Nucleus accumbens (tissue), 56 donors: ENCODE results near the gene CHST12.
"Not testable (repeated sequence)": the region's sequence is repeated elsewhere in the genome, so short reads cannot be mapped to it uniquely, and the experiment has no call there.

Experiments used
- DNase-seq, 56 donors: peaks; one replicate each; lab custom pipeline; 2025; lab: John Stamatoyannopoulos, UW

Gene CHST12

DNA sequence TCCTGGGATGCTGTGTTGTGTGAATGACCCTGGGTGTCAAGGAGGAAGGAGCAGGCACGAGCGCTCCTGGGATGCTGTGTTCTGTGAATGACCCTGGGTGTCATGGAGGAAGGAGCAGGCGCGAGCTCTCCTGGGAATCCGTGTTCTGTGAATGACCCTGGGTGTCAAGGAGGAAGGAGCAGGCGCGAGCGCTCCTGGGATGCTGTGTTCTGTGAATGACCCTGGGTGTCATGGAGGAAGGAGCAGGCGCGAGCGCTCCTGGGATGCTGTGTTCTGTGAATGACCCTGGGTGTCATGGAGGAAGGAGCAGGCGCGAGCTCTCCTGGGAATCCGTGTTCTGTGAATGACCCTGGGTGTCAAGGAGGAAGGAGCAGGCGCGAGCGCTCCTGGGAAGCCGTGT is 25.9 kb upstream of the CHST12 start:
- DNase-seq: not testable (repeated sequence)

- not testable (repeated sequence) for DNase-seq
Observed at GRCh38 chr7:2378125-2378524, 25.3 kb upstream of the CHST12 start.

- no peak for DNase-seq
Observed at GRCh38 chr7:2379161-2379560, 24.2 kb upstream of the CHST12 start.

DNA sequence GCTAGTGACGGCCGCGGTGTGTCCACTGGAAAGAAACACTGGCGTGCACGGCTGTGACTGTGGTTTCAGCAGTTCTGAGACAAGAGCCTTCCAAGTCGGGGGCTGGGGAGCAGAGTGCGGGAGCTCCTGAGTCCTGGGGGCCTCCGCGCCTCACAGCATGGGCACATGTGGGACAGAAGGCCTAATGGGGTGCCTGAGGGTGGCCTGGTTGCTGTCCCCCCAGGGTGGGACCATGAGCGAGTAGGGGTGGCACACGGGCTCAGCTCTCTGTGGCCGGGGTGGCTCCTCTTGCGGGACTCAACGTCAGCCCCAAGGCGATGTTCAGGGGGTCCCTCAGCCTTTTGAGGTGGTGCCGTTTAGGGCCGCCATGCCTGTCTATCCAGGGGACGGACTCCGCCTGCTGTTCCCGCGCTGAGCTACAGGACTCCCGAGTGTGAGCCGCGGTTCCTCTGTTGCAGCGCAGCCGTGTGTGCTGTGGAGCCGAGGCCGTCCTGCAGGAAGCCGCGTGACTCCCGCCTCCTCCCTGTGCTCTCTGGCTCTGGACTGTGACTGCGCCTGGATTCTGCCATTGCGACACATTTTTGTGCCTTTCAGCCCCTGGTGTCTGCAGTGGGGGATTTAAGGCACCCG is 23.5 kb upstream of the CHST12 start:
- DNase-seq: no peak

DNA sequence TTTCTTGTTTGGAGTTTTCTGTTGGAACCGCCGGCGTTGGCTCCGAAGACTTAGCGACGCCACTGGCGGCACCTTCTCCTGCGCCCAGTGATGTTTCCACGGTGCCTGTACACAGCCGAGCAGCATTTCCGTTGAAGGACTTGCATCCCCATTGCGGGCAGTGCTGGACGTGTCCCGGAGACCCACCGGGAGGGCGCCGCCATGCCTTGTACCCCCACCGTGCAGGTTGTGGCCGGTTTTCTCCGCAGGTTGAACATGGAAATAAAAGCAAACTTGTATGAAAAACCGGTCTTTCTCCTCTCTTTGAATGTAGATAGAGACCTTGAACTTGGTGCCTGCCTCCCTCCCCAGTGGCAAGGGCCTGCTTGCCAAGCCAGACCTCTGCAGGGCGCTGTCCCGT is 22.9 kb upstream of the CHST12 start:
- DNase-seq: no peak

DNA sequence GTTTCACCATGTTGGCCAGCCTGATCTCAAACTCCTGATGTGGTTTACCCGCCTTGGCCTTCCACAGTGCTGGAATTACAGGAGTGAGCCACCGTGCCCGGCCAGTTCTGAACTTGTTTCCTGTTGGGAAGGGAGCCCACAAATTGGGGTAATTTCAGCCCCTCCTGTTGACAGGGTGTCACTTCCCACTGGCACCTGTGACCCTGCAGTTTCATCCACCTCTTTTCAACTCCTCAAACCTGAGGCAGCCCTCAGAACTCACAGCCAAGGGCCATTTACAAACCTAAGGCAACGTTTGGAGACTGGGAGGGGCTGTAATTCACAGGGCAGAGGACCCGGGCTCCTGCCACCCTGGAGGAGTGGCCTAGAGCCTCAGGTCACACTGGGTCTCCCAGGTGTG is 22.2 kb upstream of the CHST12 start:
- DNase-seq: no peak

DNA sequence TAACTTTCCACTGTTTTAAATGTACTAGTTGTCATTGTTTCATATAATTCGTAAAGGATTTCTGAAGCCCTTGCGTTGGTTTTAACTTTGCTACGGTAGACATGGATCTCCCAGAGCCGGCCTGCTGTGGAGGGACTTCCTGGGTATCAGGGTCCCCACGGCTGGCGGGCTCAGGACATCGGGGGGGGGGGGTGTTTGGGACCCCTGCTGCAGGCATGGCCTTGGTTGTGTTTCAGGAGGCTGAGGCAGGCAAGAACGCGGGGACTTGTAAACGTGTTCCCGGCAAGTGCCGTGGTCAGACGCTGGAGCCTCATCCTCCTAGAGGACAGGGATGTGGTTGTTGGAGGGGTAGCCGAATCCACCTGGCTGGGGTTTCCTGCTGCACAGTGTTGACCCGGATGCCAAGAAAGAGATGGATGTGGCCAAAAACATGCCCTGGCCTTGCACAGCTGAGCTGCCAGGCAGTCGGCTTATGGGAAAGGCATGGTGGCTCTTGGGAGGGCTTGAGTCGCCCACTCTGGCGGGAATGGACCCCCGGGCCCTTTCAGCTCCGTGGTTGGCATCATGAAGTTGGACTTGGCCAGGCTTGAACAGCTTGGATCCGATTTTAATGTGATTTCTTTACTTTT is 21.4 kb upstream of the CHST12 start:
- no peak for DNase-seq

GRCh38 chr7:2383543-2384274 is 19.7 kb upstream of the CHST12 start:
- peak in 2 of 56 donors; percentile 17 to 31 for DNase-seq

GRCh38 chr7:2384354-2385243 is 18.8 kb upstream of the CHST12 start:
- peak in 16 of 56 donors; percentile 9 to 45 (median 20) for DNase-seq

DNA sequence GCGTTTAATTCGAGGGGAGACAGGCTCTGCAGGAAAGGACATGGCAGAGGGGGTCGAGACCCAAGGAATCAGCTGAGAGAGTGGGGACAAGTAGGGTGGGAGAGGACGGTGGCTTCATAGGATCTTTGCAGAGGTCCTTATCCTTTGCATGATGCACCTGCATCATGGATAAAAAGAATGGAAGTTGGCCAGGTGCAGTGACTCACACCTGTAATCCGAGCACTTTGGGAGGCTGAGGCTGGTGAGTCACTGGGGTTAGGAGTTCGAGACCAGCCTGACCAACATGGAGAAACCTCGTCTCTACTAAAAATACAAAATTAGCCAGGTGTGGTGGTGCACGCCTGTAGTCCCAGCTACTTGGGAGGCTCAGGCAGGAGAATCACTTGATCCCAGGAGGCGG is 17.3 kb upstream of the CHST12 start:
- DNase-seq: not testable (repeated sequence)

DNA sequence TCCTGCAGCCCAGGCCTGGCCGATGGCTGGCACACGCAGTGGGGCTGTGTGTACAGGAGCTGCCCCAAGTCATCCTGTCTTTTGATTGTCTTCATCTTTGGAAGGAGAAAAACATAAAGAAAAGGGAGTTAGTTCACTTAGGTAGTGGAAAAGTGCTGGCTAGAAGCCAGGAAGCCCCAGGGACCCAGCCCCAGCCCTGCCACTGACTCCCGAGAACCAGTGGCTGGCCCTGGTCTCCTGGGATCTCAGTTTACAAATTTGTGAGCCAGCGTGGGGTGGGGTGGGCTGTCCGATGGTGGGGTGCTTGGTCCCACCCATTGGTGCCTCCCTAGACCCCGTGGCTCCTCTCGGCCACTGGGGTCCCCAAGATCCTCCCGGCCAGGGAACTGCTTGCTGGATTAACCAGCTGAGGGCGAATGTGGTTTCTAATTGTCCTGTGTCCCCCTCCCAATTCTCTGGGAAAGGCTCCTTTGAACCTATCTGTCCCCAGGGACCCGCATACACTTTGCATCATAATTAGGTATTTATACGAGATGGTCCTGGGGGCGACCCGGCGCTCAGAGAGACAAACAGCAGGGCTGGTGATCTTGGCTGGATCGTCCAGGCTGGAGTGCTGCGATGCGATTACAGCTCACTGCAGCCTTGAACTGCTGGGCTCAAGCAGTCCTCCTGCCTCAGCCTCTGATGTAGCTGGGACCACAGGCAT is 16.3 kb upstream of the CHST12 start:
- DNase-seq: no peak

- DNase-seq: no peak
Observed at GRCh38 chr7:2387897-2388636, 15.3 kb upstream of the CHST12 start.

- no peak for DNase-seq
Observed at GRCh38 chr7:2388637-2388954, 14.8 kb upstream of the CHST12 start.

- peak in 49 of 56 donors; percentile 13 to 83 (median 47) for DNase-seq
Observed at GRCh38 chr7:2390020-2390816, 13.2 kb upstream of the CHST12 start.

- no peak for DNase-seq
Observed at GRCh38 chr7:2393706-2394105, 9.7 kb upstream of the CHST12 start.

DNA sequence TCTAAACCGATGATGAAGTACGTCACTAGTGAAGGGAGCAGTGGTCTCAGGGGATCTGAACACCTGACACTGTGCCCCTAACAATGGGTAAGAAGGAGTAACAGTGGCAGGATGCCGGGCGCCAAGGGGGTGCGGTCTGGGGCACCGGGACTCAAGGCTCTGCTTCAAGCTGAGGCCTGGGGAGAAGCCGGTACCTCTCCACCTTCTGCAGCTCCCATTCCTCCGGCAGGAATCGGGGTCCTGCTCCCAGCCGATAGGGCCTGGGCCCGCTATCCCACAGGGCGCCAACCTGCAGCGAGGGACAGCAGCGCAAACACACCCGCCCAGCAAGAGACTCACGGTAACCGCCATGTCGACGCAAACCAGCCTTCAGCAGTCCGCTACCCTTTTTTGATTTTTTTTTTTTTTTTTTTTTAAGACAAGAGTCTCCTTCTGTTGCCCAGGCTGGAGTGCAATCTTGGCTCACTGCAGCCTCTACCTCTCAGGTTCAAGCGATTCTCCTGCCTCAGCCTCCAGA is 8.8 kb upstream of the CHST12 start:
- no peak for DNase-seq

DNA sequence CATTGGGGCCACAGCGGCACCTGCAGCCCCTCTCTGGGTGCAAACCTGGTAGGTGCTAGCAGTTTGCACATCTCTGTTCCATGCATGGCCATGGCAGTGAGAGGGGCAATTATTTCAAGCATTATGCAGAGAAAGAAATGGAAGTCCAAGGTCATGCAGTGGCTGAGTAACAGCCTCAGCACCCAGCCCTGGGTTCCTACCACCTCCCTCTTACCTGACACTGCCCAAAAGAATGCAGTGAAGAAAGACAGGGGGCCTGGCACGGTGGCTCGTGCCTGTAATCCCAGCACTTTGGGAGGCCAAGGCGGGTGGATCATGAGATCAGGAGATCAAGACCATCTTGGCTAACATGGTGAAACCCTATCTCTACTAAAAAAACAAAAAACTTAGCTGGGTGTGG is 4.9 kb upstream of the CHST12 start:
- no peak for DNase-seq

GRCh38 chr7:2399848-2400587 is 3.4 kb upstream of the CHST12 start:
- peak in 26 of 56 donors; percentile 1 to 64 (median 22) for DNase-seq
